Measurements from ENCODE around the gene RECQL5. TPM values are rescaled to one million over a fixed set of nuclear protein-coding genes. Genes with fewer than 3 reads are reported as not detected.

RECQL5 gene
- total and polyA plus RNA-seq, 2 of the 8 experiments (the other 6 are each of a cell fraction or from before 2014, with no cell fraction given), result 15.1 to 41.1 TPM

DNA sequence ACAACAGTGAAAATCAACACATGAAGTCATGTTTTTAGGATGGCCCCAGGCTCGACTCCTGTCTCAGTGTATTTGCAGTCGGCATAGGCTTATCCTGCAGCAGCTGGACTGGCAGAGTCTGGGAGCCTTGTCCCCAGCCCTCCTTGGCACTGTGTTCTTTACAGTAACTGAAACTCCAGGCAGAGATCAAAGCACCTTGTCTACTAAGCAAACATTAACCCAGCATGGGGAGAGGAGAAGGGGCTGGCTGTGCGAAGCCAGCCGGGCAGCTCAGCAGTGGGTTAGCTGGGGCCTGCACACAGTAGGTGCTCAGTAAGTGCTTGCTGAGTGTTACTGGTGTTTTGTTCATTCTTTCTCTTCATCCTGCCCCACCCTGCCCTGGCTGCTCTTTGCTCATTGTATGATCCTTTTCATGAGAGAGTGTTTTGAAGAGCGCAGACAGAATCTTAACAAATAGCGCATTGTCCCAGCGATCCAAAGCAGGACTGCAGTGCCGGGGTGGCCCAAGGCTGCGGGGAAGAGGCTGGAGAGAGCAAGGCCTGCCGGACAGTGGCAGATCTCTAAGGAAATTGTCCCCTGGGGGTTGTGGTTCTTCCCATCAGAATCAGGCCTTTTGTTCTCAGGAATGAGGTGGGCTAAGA, 30.8 kb upstream of the RECQL5 start (continued):
- TF ChIP-seq, protein P1, sequence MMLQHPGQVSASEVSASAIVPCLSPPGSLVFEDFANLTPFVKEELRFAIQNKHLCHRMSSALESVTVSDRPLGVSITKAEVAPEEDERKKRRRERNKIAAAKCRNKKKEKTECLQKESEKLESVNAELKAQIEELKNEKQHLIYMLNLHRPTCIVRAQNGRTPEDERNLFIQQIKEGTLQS (IDR thresholded peaks at IDR 0.05; ENCODE audit: insufficient read depth, low read depth, low read length), result no peak
- no peak for TF ChIP-seq SUZ12 (IDR thresholded peaks at IDR 0.05; ENCODE audit: low read length)
- no peak for TF ChIP-seq KDM1A (IDR thresholded peaks at IDR 0.05; ENCODE audit: borderline replicate concordance, low read length)
- TF ChIP-seq SIRT6 (IDR thresholded peaks at IDR 0.05; ENCODE audit: low read length), result no peak
- no peak for TF ChIP-seq CHD2 (IDR thresholded peaks at IDR 0.05; ENCODE audit: low read length)

Measured in H1 (cell line).